HepG2 (cell line): Measurements from ENCODE around the gene LARP4. TPM values are rescaled to one million over a fixed set of nuclear protein-coding genes. Genes with fewer than 3 reads are reported as not detected.
A peak's percentile ranks its signal among the peaks of the same experiment; 100 is the strongest.

Experiments used
- ATAC-seq: fragments of 200-7000 bp; cut with Tn5 transposase; 3 replicates; pipeline ENCODE4 v1.9.1; 2020; ENCODE audit warnings: mild to moderate bottlenecking, moderate library complexity
- BruUV-seq: library from RNA; stranded (reverse); fragments of 400-500 nt; replicated peaks from 2 replicates; lab custom pipeline; 2021; lab: Mats Ljungman, UMichigan
- CTCF ChIA-PET: fragments of 300-600 bp; formaldehyde crosslinking; extraction: SDS; loops from one replicate; lab custom pipeline; 2021; ENCODE audit warnings: low total read pairs, inconsistent platforms, low intra/inter-chr PET ratio; lab: Yijun Ruan, JAX
- POLR2A ChIA-PET: fragments of 350-600 bp; sonication (Branson Sonifier 250); formaldehyde crosslinking; loops from one replicate; lab custom pipeline; 2020; ENCODE audit warnings: antibody characterized with exemption, inconsistent platforms; lab: Yijun Ruan, JAX
- DNase-seq: peaks from one replicate; pipeline ENCODE4 v3.0.0-alpha.2; 2015; ENCODE audit warnings: low spot score
- FAIRE-seq: peaks from 3 replicates; lab custom pipeline; 2011; peaks lifted over from hg19 to GRCh38; lab: Jason Lieb, UNC
- H2AFZ ChIP-seq: one replicate; pipeline ENCODE4 v1.6.1; 2011; ENCODE audit warnings: low read length, inconsistent platforms
- H3K27ac ChIP-seq: fragments of 300-600 bp; 3 replicates; pipeline ENCODE4 v1.8.0; 2011; ENCODE audit warnings: mixed run types, mild to moderate bottlenecking, mixed read lengths, low read length, inconsistent platforms; ENCODE audit not compliant: insufficient read depth; ENCODE audit errors: extremely low read length
- H3K27me3 ChIP-seq, 2 experiments: fragments of 200-600 bp in 1 of 2; 2 replicates in 1 of 2; 3 replicates in 1 of 2; pipeline versions ENCODE4 v1.6.0 to v1.8.0; 2011; ENCODE audit warnings: low read length in 2 of 2, mild to moderate bottlenecking in 2 of 2, moderate library complexity in 2 of 2, inconsistent platforms in 1 of 2; ENCODE audit not compliant: insufficient read depth in 2 of 2, control insufficient read depth in 1 of 2
- H3K36me3 ChIP-seq, 2 experiments: fragments of 200-600 bp in 1 of 2; replicated peaks in 1 of 2; 2 replicates in 1 of 2; 3 replicates in 1 of 2; pipeline versions ENCODE4 v1.5.1 to v1.8.0; 2011; ENCODE audit warnings: low read length in 2 of 2, inconsistent platforms in 1 of 2; ENCODE audit not compliant: insufficient read depth in 2 of 2, control insufficient read depth in 1 of 2
- H3K4me1 ChIP-seq: 2 replicates; pipeline ENCODE4 v1.5.1; 2012; ENCODE audit warnings: low read length, inconsistent platforms; ENCODE audit not compliant: insufficient read depth
- H3K4me2 ChIP-seq: 2 replicates; pipeline ENCODE4 v1.6.0; 2011; ENCODE audit warnings: low read depth, low read length, inconsistent platforms
- H3K4me3 ChIP-seq, 3 experiments: fragments of 200-600 bp in 1 of 3; sonication (generic), shearing (Covaris generic) in 1 of 3; replicated peaks in 1 of 3; 2 replicates each; pipeline ENCODE4 v1.5.1; 2011 to 2016; ENCODE audit warnings: low read length in 3 of 3, inconsistent platforms in 2 of 3, low read depth in 2 of 3, mild to moderate bottlenecking in 2 of 3, control low read depth in 1 of 3, mixed read lengths in 1 of 3; ENCODE audit not compliant: insufficient read depth in 1 of 3
- H3K79me2 ChIP-seq: one replicate; pipeline ENCODE4 v1.6.1; 2011; ENCODE audit warnings: low read length, inconsistent platforms; ENCODE audit not compliant: insufficient read depth
- H3K9ac ChIP-seq: 2 replicates; pipeline ENCODE4 v1.6.0; 2011; ENCODE audit warnings: mild to moderate bottlenecking, low read depth, low read length, inconsistent platforms; ENCODE audit not compliant: insufficient read depth
- H3K9me3 ChIP-seq: 2 replicates; pipeline ENCODE4 v1.5.1; 2012; ENCODE audit warnings: mild to moderate bottlenecking, low read length
- H4K20me1 ChIP-seq: 2 replicates; pipeline ENCODE4 v1.6.0; 2011; ENCODE audit warnings: inconsistent platforms, mild to moderate bottlenecking, low read length, moderate library complexity; ENCODE audit not compliant: insufficient read depth
- ADNP ChIP-seq: sonication (generic); formaldehyde crosslinking; IDR thresholded peaks from 2 replicates; pipeline ENCODE4 v1.4.0; 2020; ENCODE audit warnings: missing genetic modification reagents
- ATF1 ChIP-seq: IDR thresholded peaks from 2 replicates; pipeline ENCODE4 v1.6.1; 2016; ENCODE audit warnings: mild to moderate bottlenecking, control low read depth
- HIC2 ChIP-seq: sonication (generic); formaldehyde crosslinking; IDR thresholded peaks from 2 replicates; pipeline ENCODE4 v1.9.0; 2022; ENCODE audit warnings: low read depth, missing genetic modification reagents
- RFXAP ChIP-seq: sonication (generic); formaldehyde crosslinking; IDR thresholded peaks from 2 replicates; pipeline ENCODE4 v1.4.0; 2020; ENCODE audit warnings: missing genetic modification reagents, borderline replicate concordance
- SIN3B ChIP-seq: fragments of 150-350 bp; IDR thresholded peaks from 2 replicates; pipeline ENCODE4 v1.6.1; 2014; ENCODE audit warnings: low read length
- TFDP2 ChIP-seq: sonication (generic); formaldehyde crosslinking; IDR thresholded peaks from 2 replicates; pipeline ENCODE4 v1.4.0; 2020; ENCODE audit warnings: missing genetic modification reagents
- ZC3H13 ChIP-seq: sonication (generic); formaldehyde crosslinking; IDR thresholded peaks from 2 replicates; pipeline ENCODE4 v1.8.1; 2023; ENCODE audit warnings: mild to moderate bottlenecking, missing genetic modification reagents, moderate library complexity
- ZMYM3 ChIP-seq: sonication (generic); formaldehyde crosslinking; IDR thresholded peaks from 2 replicates; pipeline ENCODE4 v1.5.1; 2020; ENCODE audit warnings: mild to moderate bottlenecking, missing genetic modification reagents
- WGBS: methylation state at CpG from one replicate; pipeline ENCODE4 v1.1.6; 2017; ENCODE audit warnings: low lambda C conversion rate; 5-methylcytosine and 5-hydroxymethylcytosine counted together
- in situ Hi-C: cut with HindIII; loops from 2 replicates; pipeline ENCODE4 v1.10.0; 2017; ENCODE audit warnings: low pct_unique_long_range_greater_than_20kb; ENCODE audit not compliant: extremely low pct_ligation_motif_present
- intact Hi-C: fragments of 100-400 bp; cut with micrococcal nuclease; formaldehyde crosslinking; loops from one replicate; pipeline ENCODE4 v1.10.0; 2022; ENCODE audit not compliant: unreplicated experiment
- polyA plus RNA-seq, 8 experiments: library from polyadenylated mRNA; depleted of rRNA in 3 of 8; stranded (reverse) in 7 of 8; unstranded in 1 of 8; fragments of >200 nt; fragmentation: Illumina TruSeq in 4 of 8; extraction: Trizol in 4 of 8; gene quantifications; 2 replicates each; pipeline versions ENCODE4 v1.2.1 to v1.2.3, GENCODE V29; 2011 to 2016; ENCODE audit warnings: low read depth in 4 of 8, missing spikeins in 1 of 8, mixed read lengths in 1 of 8; ENCODE audit not compliant: insufficient read depth in 1 of 8
- total RNA-seq, 5 experiments: library from RNA; depleted of rRNA; stranded (reverse); fragments of >200 nt; fragmentation: Illumina TruSeq; extraction: Trizol; gene quantifications; 2 replicates each; pipeline ENCODE4 v1.2.3, GENCODE V29; 2016; ENCODE audit warnings: low read depth in 1 of 5
- TF ChIP-seq, protein P1 (sequence below): sonication (generic); formaldehyde crosslinking; IDR thresholded peaks from 2 replicates; pipeline ENCODE4 v1.4.0; 2020; ENCODE audit warnings: missing genetic modification reagents

LARP4 gene
- total and polyA plus RNA-seq, 2 of the 13 experiments (the other 11 are each of a cell fraction or from before 2014, with no cell fraction given), result 16.4 to 42.7 TPM

DNA sequence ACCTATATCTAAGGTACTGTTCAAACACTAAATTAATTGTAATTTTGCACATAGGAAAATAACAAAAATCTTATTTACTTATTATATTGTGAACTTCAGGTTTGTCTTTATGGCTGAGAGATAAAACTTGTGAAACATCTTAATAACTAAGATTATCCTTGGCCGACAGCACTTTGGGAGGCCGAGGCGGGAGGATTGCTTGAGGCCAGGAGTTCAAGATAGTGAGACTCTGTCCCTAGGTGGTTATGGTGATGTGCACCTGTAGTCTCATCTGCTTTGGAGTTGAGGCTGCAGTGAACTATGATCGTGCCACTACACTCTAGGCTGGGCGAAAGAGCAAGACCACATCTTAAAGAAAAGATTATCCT is 126.7 kb downstream of the LARP4 start (continued):
- TF ChIP-seq, protein P1, sequence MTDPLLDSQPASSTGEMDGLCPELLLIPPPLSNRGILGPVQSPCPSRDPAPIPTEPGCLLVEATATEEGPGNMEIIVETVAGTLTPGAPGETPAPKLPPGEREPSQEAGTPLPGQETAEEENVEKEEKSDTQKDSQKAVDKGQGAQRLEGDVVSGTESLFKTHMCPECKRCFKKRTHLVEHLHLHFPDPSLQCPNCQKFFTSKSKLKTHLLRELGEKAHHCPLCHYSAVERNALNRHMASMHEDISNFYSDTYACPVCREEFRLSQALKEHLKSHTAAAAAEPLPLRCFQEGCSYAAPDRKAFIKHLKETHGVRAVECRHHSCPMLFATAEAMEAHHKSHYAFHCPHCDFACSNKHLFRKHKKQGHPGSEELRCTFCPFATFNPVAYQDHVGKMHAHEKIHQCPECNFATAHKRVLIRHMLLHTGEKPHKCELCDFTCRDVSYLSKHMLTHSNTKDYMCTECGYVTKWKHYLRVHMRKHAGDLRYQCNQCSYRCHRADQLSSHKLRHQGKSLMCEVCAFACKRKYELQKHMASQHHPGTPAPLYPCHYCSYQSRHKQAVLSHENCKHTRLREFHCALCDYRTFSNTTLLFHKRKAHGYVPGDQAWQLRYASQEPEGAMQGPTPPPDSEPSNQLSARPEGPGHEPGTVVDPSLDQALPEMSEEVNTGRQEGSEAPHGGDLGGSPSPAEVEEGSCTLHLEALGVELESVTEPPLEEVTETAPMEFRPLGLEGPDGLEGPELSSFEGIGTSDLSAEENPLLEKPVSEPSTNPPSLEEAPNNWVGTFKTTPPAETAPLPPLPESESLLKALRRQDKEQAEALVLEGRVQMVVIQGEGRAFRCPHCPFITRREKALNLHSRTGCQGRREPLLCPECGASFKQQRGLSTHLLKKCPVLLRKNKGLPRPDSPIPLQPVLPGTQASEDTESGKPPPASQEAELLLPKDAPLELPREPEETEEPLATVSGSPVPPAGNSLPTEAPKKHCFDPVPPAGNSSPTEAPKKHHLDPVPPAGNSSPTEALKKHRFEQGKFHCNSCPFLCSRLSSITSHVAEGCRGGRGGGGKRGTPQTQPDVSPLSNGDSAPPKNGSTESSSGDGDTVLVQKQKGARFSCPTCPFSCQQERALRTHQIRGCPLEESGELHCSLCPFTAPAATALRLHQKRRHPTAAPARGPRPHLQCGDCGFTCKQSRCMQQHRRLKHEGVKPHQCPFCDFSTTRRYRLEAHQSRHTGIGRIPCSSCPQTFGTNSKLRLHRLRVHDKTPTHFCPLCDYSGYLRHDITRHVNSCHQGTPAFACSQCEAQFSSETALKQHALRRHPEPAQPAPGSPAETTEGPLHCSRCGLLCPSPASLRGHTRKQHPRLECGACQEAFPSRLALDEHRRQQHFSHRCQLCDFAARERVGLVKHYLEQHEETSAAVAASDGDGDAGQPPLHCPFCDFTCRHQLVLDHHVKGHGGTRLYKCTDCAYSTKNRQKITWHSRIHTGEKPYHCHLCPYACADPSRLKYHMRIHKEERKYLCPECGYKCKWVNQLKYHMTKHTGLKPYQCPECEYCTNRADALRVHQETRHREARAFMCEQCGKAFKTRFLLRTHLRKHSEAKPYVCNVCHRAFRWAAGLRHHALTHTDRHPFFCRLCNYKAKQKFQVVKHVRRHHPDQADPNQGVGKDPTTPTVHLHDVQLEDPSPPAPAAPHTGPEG (CRISPR knock-in tag), result no peak
- TF ChIP-seq ATF1 (0 out of 2 replicates have a peak, but pooled peaks have one; percentile 5), ADNP (peak; percentile 17; the same call in 1 of the 2 replicates), ZMYM3 (CRISPR knock-in tag) (peak; percentile 83)

DNA sequence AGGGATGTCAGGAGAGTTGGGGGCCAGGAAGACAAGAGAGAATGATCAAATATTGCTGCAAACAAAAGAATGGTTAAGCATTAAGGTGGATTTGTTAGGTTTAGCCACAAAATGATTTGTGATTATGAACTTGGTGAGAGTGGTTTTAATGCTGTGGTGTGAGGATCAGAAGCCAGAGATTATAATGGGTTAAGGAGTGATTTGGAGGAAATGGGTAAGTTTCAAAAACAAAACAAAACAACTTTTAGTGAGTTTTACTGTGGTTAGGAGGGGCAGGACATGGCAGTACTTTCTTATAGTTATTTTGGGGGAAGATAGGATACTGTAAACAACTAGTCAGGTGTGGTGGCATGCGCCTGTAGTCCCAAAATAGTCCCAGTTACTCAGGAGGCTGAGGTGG is 128.1 kb downstream of the LARP4 start:
- no peaks in the 10 kb centered on the region for H3K27me3 ChIP-seq
- 100% methylated on average over 1 of the region's 1 CpG for WGBS
- intact Hi-C loops, result no loop called here
- H3K4me3 ChIP-seq, result no peak overlapping the region
- TF ChIP-seq SIN3B (no peak), ZC3H13 (CRISPR knock-in tag) (0 out of 2 replicates have a peak, but pooled peaks have one; percentile 9), HIC2 (no peak), RFXAP (CRISPR knock-in tag) (no peak), TFDP2 (CRISPR knock-in tag) (no peak)
- TF ChIP-seq, all 625 proteins: peak for 1
- Histone ChIP-seq H3K36me3 (0 out of 5 replicates have a peak, but pooled peaks cover 0 to 4% of the 10 kb centered on the region in 2 experiments), H3K4me1 (peaks cover 98% of the 10 kb centered on the region), H3K4me2 (no peak overlapping the region), H3K9me3 (no peaks in the 10 kb centered on the region), H4K20me1 (no peaks in the 10 kb centered on the region), H2AFZ (no peak overlapping the region), H3K9ac (0 out of 2 replicates have a peak overlapping the region, but pooled peaks have one; percentile 7), H3K27ac (peak overlapping the region; percentile 99), H3K79me2 (peaks cover 85% of the 10 kb centered on the region)
- BruUV-seq, result no TSS peak
- ATAC-seq (no peak), DNase-seq (no peak), FAIRE-seq (no peak)
- in situ Hi-C loops, result no loop called here
- POLR2A ChIA-PET, result no interaction called here
- CTCF ChIA-PET, result no interaction called here
